ENCODE data around the gene GABBR2. TPM values are rescaled to one million over a fixed set of nuclear protein-coding genes. Genes with fewer than 3 reads are reported as not detected.

The GABBR2 gene
- total and polyA plus RNA-seq, 2 experiments from 2014 or later = 0.89 to 1.3 TPM

GRCh38 chr9:98575379-98576346 lies 133.1 kb downstream of the GABBR2 start:
- Mint-ChIP-seq H3K9me3 (no peaks in the 10 kb centered on the region; the same call in 2 of the 3 replicates), H3K27me3 (ENCODE audit: insufficient read depth, low read depth, poor library complexity) (peaks cover 1% of the 10 kb centered on the region), H3K36me3 (ENCODE audit: low read depth) (no peaks in the 10 kb centered on the region), H3K4me3 (no peak overlapping the region), H3K27ac (peak overlapping the region; percentile 40; the same call in 1 of the 2 replicates), H3K4me1 (no peaks in the 10 kb centered on the region; the same call in 2 of the 3 replicates)
- H3K4me3 ChIP-seq = no peak overlapping the region
- no peaks in the 10 kb centered on the region for H3K36me3 ChIP-seq (ENCODE audit: insufficient read depth)
- no peak overlapping the region for H3K27ac ChIP-seq (ENCODE audit: low read depth)
- no peaks in the 10 kb centered on the region for H3F3A ChIP-seq (replicated peaks; ENCODE audit: low read depth)
- H3K79me2 ChIP-seq (replicated peaks; ENCODE audit: insufficient read depth) = no peaks in the 10 kb centered on the region
- no peaks in the 10 kb centered on the region for H3K9me2 ChIP-seq (ENCODE audit: insufficient read depth)
- ATAC-seq (no peak), DNase-seq (ENCODE audit: low spot score) (no peak)
- no peaks in the 10 kb centered on the region for H3K27me3 ChIP-seq (ENCODE audit: insufficient read depth)
- H3K4me1 ChIP-seq (ENCODE audit: insufficient read depth) = no peaks in the 10 kb centered on the region
- no peak overlapping the region for H2AFZ ChIP-seq
- TF ChIP-seq NANOG (IDR thresholded peaks at IDR 0.05; ENCODE audit: borderline replicate concordance) (no peak), EZH2 (IDR thresholded peaks at IDR 0.05; ENCODE audit: low read depth, unreplicated experiment) (no peak), ETS1 (IDR thresholded peaks at IDR 0.05) (no peak), CREB1 (CRISPR knock-in tag; IDR thresholded peaks at IDR 0.05; ENCODE audit: low read depth) (no peak), ZNF114 (CRISPR knock-in tag; IDR thresholded peaks at IDR 0.05) (no peak), ZNF331 (CRISPR knock-in tag; IDR thresholded peaks at IDR 0.05; ENCODE audit: low read depth) (no peak), CTCF (conservative IDR thresholded peaks at IDR 0.05; ENCODE audit: low read depth in 2 of 2) (no peak)
- no peaks in the 10 kb centered on the region for H4K20me1 ChIP-seq (replicated peaks; ENCODE audit: insufficient read depth)
- no peak overlapping the region for H3K4me2 ChIP-seq

- H3K36me3 Mint-ChIP-seq (ENCODE audit: low read depth) = no peaks in the 10 kb centered on the region
- Histone ChIP-seq H3K4me1 (ENCODE audit: insufficient read depth) (no peaks in the 10 kb centered on the region), H3K79me2 (replicated peaks; ENCODE audit: insufficient read depth) (no peaks in the 10 kb centered on the region), H3K9me2 (ENCODE audit: insufficient read depth) (no peaks in the 10 kb centered on the region), H3K36me3 (ENCODE audit: insufficient read depth) (no peaks in the 10 kb centered on the region), H3K4me2 (no peak overlapping the region), H2AFZ (no peak overlapping the region), H4K20me1 (replicated peaks; ENCODE audit: insufficient read depth) (no peaks in the 10 kb centered on the region), H3K27ac (ENCODE audit: low read depth) (no peak overlapping the region), H3K27me3 (ENCODE audit: insufficient read depth) (no peaks in the 10 kb centered on the region), H3F3A (replicated peaks; ENCODE audit: low read depth) (no peaks in the 10 kb centered on the region), H3K4me3 (no peak overlapping the region)
- ATAC-seq = no peak
- H3K9me3 Mint-ChIP-seq = no peaks in the 10 kb centered on the region; the same call in 2 of the 3 replicates
- no peak overlapping the region for H3K27ac Mint-ChIP-seq
- H3K27me3 Mint-ChIP-seq (ENCODE audit: insufficient read depth, low read depth, poor library complexity) = peaks cover 1% of the 10 kb centered on the region
- H3K4me3 Mint-ChIP-seq = no peak overlapping the region
- no peaks in the 10 kb centered on the region; the same call in 2 of the 3 replicates for H3K4me1 Mint-ChIP-seq
- no peak for DNase-seq (ENCODE audit: low spot score)
- TF ChIP-seq JUNB (IDR thresholded peaks at IDR 0.05; ENCODE audit: unreplicated experiment) (no peak), CTCF (conservative IDR thresholded peaks at IDR 0.05; ENCODE audit: low read depth in 2 of 2) (peak in 1 of 2 experiments; percentile 51; a peak in 3 of 4 replicates), STAT1 (IDR thresholded peaks at IDR 0.05; ENCODE audit: unreplicated experiment) (no peak)
Observed at GRCh38 chr9:98573749-98574278, 134.9 kb downstream of the GABBR2 start.

Measured in GM23338 (cell line).